Lower leg skin (tissue), 3 donors: ENCODE measurements around the gene TNFSF18.

Experiments used
- POLR2A ChIP-seq, 2 donors: fragments of 450-650 bp; IDR thresholded peaks; one replicate each; pipeline ENCODE4 v1.6.1; 2016 to 2017; ENCODE audit warnings: antibody characterized with exemption in 2 of 2, mild to moderate bottlenecking in 1 of 2, moderate library complexity in 1 of 2
- TF ChIP-seq, protein P1 (sequence below), 3 donors: fragments of 450-650 bp; IDR thresholded peaks; one replicate each; pipeline ENCODE4 v1.5.1; 2016; ENCODE audit warnings: antibody characterized with exemption in 3 of 3, mild to moderate bottlenecking in 3 of 3, moderate library complexity in 2 of 3

DNA sequence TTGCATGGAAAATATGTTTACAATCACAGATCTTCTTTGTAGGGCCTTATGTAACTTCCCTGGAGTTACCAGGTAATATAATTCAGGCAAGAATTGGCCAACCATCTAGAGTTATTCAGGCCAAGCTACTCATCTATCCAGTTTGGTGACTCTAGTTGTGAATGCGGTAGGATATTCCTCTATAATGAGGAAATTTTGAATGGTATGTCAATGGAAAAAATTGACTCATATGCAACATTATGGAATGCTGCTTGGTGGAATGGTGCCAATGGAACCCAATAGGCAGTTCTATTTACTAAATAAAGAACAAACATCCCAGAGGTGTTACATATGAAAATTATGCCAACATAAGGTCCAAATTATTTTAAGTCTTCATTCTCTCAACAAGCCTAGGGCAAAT lies 5.6 kb upstream of the TNFSF18 start:
- TF ChIP-seq, protein P1, sequence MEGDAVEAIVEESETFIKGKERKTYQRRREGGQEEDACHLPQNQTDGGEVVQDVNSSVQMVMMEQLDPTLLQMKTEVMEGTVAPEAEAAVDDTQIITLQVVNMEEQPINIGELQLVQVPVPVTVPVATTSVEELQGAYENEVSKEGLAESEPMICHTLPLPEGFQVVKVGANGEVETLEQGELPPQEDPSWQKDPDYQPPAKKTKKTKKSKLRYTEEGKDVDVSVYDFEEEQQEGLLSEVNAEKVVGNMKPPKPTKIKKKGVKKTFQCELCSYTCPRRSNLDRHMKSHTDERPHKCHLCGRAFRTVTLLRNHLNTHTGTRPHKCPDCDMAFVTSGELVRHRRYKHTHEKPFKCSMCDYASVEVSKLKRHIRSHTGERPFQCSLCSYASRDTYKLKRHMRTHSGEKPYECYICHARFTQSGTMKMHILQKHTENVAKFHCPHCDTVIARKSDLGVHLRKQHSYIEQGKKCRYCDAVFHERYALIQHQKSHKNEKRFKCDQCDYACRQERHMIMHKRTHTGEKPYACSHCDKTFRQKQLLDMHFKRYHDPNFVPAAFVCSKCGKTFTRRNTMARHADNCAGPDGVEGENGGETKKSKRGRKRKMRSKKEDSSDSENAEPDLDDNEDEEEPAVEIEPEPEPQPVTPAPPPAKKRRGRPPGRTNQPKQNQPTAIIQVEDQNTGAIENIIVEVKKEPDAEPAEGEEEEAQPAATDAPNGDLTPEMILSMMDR (IDR thresholded peaks at IDR 0.05), result no peak
- TF ChIP-seq POLR2A (IDR thresholded peaks at IDR 0.05), result no peak
